Sigmoid colon (tissue), 7 donors: ENCODE data around the gene ARRDC2. TPM values are rescaled to one million over a fixed set of nuclear protein-coding genes. Genes with fewer than 3 reads are reported as not detected.
A peak's percentile ranks its signal among the peaks of the same experiment; 100 is the strongest.

Experiments used
- DNase-seq: peaks from one replicate; pipeline ENCODE4 v3.0.0-alpha.2; 2019
- H3K27ac ChIP-seq, 4 donors: fragments of 200-600 bp; sonication (generic); one replicate each; pipeline ENCODE4 v1.5.1; 2016 to 2019; ENCODE audit warnings: mild to moderate bottlenecking in 1 of 4
- H3K27me3 ChIP-seq, 3 donors: fragments of 200-600 bp; sonication (generic); one replicate each; pipeline ENCODE4 v1.5.1; 2019; ENCODE audit warnings: mild to moderate bottlenecking in 1 of 3
- H3K36me3 ChIP-seq, 4 donors: fragments of 200-600 bp; sonication (generic); one replicate each; pipeline ENCODE4 v1.5.1; 2016 to 2019
- H3K4me1 ChIP-seq, 4 donors: fragments of 200-600 bp; sonication (generic); one replicate each; pipeline ENCODE4 v1.5.1; 2017 to 2019
- H3K4me3 ChIP-seq, 4 donors: fragments of 200-600 bp; sonication (generic); one replicate each; pipeline ENCODE4 v1.5.1; 2017 to 2019; ENCODE audit warnings: mild to moderate bottlenecking in 2 of 4, moderate library complexity in 1 of 4
- H3K9me3 ChIP-seq, 4 donors: fragments of 200-600 bp in 3 of 4; sonication (generic) in 3 of 4; one replicate each; pipeline versions ENCODE4 v1.5.1 to v1.6.1; 2013 to 2019
- CTCF ChIP-seq, 4 experiments: fragments of 450-650 bp in 3 of 4; fragments of 200-600 bp in 1 of 4; IDR thresholded peaks; one replicate each; pipeline ENCODE4 v1.5.1; 2016 to 2019; ENCODE audit warnings: antibody characterized with exemption in 4 of 4, mild to moderate bottlenecking in 3 of 4, moderate library complexity in 2 of 4
- EP300 ChIP-seq, 4 donors: sonication (generic); formaldehyde crosslinking; IDR thresholded peaks; one replicate each; pipeline ENCODE4 v1.6.1; 2017; ENCODE audit warnings: antibody characterized with exemption in 4 of 4
- POLR2A ChIP-seq, 2 donors: fragments of 450-650 bp; IDR thresholded peaks; one replicate each; pipeline ENCODE4 v1.6.1; 2016; ENCODE audit warnings: antibody characterized with exemption in 2 of 2, mild to moderate bottlenecking in 2 of 2, moderate library complexity in 2 of 2
- POLR2AphosphoS5 ChIP-seq, 4 donors: sonication (generic); formaldehyde crosslinking; IDR thresholded peaks; one replicate each; pipeline ENCODE4 v1.6.1; 2017; ENCODE audit warnings: antibody characterized with exemption in 4 of 4
- WGBS, 2 donors: extraction: QIAGEN DNeasy Blood & Tissue Kit; methylation state at CpG; one replicate each; pipeline ENCODE4 v1.1.7; 2013; 5-methylcytosine and 5-hydroxymethylcytosine counted together
- intact Hi-C: fragments of 100-400 bp; cut with DNase I; formaldehyde crosslinking; loops from one replicate; pipeline ENCODE4 v1.15.1; 2023
- polyA plus RNA-seq, 3 donors: library from polyadenylated mRNA; stranded (reverse); fragments of 200-250 nt; gene quantifications; one replicate each; pipeline ENCODE4 v1.2.3, GENCODE V29; 2013
- total RNA-seq, 4 donors: library from RNA; depleted of rRNA; stranded (reverse); fragments of >200 nt; gene quantifications; one replicate each; pipeline ENCODE4 v1.1.0, GENCODE V29; 2016
- donor health status: healthy with polysubstance abuse.
- donor health status: Bipolar disorder and iron deficiency.
- donor health status: healthy.

Gene ARRDC2
- total and polyA plus RNA-seq, 7 donors = 22.2 to 54.2 (median 36.6) TPM

DNA sequence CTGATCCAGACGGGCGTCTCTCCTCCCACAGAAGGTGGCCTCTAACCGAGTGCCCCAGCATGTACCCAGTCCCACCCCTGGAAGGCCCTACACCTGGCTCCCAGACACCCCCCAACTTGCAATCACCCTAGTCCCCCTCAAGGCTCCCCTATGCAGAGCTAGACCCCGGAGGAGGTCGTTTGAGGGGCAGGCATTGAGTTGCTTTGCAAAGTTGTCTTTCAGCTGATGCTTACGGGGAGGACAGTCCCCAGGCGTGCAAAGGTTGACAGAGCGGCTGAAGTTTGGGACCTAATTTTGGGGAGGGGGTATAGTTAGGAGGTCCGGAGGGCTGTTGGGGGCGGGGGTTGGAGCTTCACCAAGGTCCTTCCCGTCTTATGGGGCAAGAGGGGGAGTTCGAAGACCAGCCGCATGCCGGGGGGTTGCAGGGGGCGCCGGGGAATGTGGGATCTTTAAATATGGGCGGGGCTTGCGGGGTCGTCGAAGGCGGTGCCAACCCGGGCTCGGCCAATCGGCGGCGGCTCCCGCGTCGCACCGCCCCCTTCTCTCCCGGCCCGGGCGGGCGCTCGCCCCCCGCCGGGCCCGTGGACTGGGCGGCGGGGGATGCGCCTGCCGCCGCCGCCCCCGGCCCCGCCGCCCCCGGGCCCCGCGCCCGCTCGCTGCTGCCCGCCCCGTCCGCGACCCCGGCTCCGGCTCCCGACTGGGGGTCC is 41.3 kb upstream of the ARRDC2 start, which contains the start of gene KCNN1:
TSS of gene KCNN1 (plus strand) at position 558 of the 707 bp plus-strand sequence. CDS start 6,782 bp downstream, outside the sequence.
- DNase-seq = no peak
- 7 to 8% methylated on average over 59 of the region's 59 CpGs for WGBS, 2 donors
- Histone ChIP-seq H3K4me3 (peak within 1 kb of the TSS in 2 of 4 donors; percentile 10 to 28), H3K4me1 (peaks cover 0 to 7% (median 0%) of the 10 kb centered on the region in 4 donors), H3K27ac (no peak within 1 kb of the TSS), H3K36me3 (no peaks in the 10 kb centered on the region), H3K9me3 (no peaks in the 10 kb centered on the region), H3K27me3 (peaks cover 13 to 65% (median 36%) of the 10 kb centered on the region in 3 donors)
- intact Hi-C loops = no loop called here
- TF ChIP-seq POLR2AphosphoS5 (IDR thresholded peaks at IDR 0.05) = no peak
- TF ChIP-seq POLR2A (IDR thresholded peaks at IDR 0.05) = no peak
- TF ChIP-seq EP300 (IDR thresholded peaks at IDR 0.05) = no peak
- no peak for TF ChIP-seq CTCF (IDR thresholded peaks at IDR 0.05)

- no peak for DNase-seq
- intact Hi-C loops = no loop called here
- Histone ChIP-seq H3K9me3 (no peaks in the 10 kb centered on the region), H3K27me3 (peaks cover 13 to 60% (median 36%) of the 10 kb centered on the region in 3 donors), H3K36me3 (no peaks in the 10 kb centered on the region), H3K4me3 (peak overlapping the region in 2 of 4 donors; percentile 10 to 28), H3K4me1 (peaks cover 0 to 7% (median 0%) of the 10 kb centered on the region in 4 donors), H3K27ac (no peak overlapping the region)
- 14 to 17% methylated on average over 35 of the region's 35 CpGs for WGBS, 2 donors
- no peak for TF ChIP-seq POLR2AphosphoS5 (IDR thresholded peaks at IDR 0.05)
- no peak for TF ChIP-seq EP300 (IDR thresholded peaks at IDR 0.05)
- no peak for TF ChIP-seq POLR2A (IDR thresholded peaks at IDR 0.05)
Measured at GRCh38 chr19:17967257-17968051, 40.5 kb upstream of the ARRDC2 start.

DNA sequence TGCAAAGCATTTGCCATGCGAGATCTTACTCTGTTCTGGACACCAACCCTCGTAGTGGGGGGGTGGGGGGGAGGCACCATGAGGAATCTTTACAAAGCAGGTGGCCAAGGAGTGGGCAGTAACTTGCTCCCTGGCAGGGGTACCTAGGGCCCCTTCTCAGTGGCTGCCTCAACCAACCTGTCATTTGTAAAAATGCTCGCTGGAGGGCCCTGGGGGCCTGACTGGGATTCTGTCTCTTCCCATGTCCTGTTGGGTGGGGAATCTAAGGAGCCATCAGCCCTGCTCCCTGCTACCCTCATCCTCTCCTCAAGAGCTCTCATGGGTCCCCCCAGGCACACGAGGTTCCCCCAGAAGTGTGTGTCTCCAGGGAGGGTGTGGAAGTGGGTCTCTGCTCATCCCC is 39.6 kb upstream of the ARRDC2 start:
- Histone ChIP-seq H3K36me3 (no peaks in the 10 kb centered on the region), H3K4me1 (peaks cover 0 to 7% (median 0%) of the 10 kb centered on the region in 4 donors), H3K27ac (no peak overlapping the region), H3K4me3 (no peak overlapping the region), H3K9me3 (no peaks in the 10 kb centered on the region), H3K27me3 (peaks cover 13 to 56% (median 36%) of the 10 kb centered on the region in 3 donors)
- intact Hi-C loops = no loop called here
- 62 to 77% methylated on average over 4 of the region's 4 CpGs for WGBS, 2 donors
- no peak for TF ChIP-seq POLR2AphosphoS5 (IDR thresholded peaks at IDR 0.05)
- TF ChIP-seq POLR2A (IDR thresholded peaks at IDR 0.05) = no peak
- TF ChIP-seq CTCF (IDR thresholded peaks at IDR 0.05) = no peak
- TF ChIP-seq EP300 (IDR thresholded peaks at IDR 0.05) = no peak
- no peak for DNase-seq

- no peak for DNase-seq
- WGBS, 2 donors = 87 to 88% methylated on average over 19 of the region's 19 CpGs
Measured at GRCh38 chr19:17969096-17969792, 38.7 kb upstream of the ARRDC2 start.

More at GRCh38 chr19:17969096-17969792, 38.7 kb upstream of the ARRDC2 start:
- intact Hi-C loops = no loop called here
- Histone ChIP-seq H3K4me1 (peaks cover 0 to 7% (median 0%) of the 10 kb centered on the region in 4 donors), H3K4me3 (no peak overlapping the region), H3K36me3 (no peaks in the 10 kb centered on the region), H3K27me3 (peaks cover 13 to 47% (median 36%) of the 10 kb centered on the region in 3 donors), H3K9me3 (no peaks in the 10 kb centered on the region), H3K27ac (no peak overlapping the region)
- TF ChIP-seq CTCF (IDR thresholded peaks at IDR 0.05) = no peak
- no peak for TF ChIP-seq POLR2AphosphoS5 (IDR thresholded peaks at IDR 0.05)
- no peak for TF ChIP-seq POLR2A (IDR thresholded peaks at IDR 0.05)
- no peak for TF ChIP-seq EP300 (IDR thresholded peaks at IDR 0.05)
